Ovary (tissue), 9 donors: ENCODE measurements around the gene PDE6D. TPM values are rescaled to one million over a fixed set of nuclear protein-coding genes. Genes with fewer than 3 reads are reported as not detected.
A peak's percentile ranks its signal among the peaks of the same experiment; 100 is the strongest.

Experiments used
- DNase-seq, 5 donors: peaks; one replicate each; pipeline ENCODE4 v3.0.0-alpha.2; 2019 to 2020
- H3K27ac ChIP-seq, 2 donors: fragments of 200-600 bp; one replicate each; pipeline versions ENCODE4 v1.5.1 to v1.8.0; 2019 to 2022
- H3K27me3 ChIP-seq: fragments of 200-600 bp; one replicate; pipeline ENCODE4 v1.8.0; 2022
- H3K36me3 ChIP-seq: fragments of 200-600 bp; sonication (generic); one replicate; pipeline ENCODE4 v1.5.1; 2019
- H3K4me1 ChIP-seq: one replicate; pipeline ENCODE4 v1.8.1; 2013; ENCODE audit warnings: mild to moderate bottlenecking, moderate library complexity; ENCODE audit not compliant: insufficient read depth
- H3K4me3 ChIP-seq: fragments of 200-600 bp; sonication (generic); one replicate; pipeline ENCODE4 v1.5.1; 2017
- H3K9me3 ChIP-seq, 2 donors: fragments of 200-600 bp in 1 of 2; sonication (generic) in 1 of 2; one replicate each; pipeline versions ENCODE4 v1.5.1 to v1.8.1; 2013 to 2019; ENCODE audit warnings: mild to moderate bottlenecking in 1 of 2, moderate library complexity in 1 of 2
- CTCF ChIP-seq, 3 donors: fragments of 450-650 bp in 2 of 3; fragments of 200-600 bp in 1 of 3; IDR thresholded peaks; one replicate each; pipeline versions ENCODE4 v1.5.1 to v1.8.0; 2016 to 2022; ENCODE audit warnings: antibody characterized with exemption in 3 of 3, mild to moderate bottlenecking in 1 of 3
- EP300 ChIP-seq: sonication (generic); formaldehyde crosslinking; IDR thresholded peaks from one replicate; pipeline ENCODE4 v1.6.1; 2017; ENCODE audit warnings: antibody characterized with exemption
- POLR2A ChIP-seq: fragments of 450-650 bp; IDR thresholded peaks from one replicate; pipeline ENCODE4 v1.6.1; 2017; ENCODE audit warnings: antibody characterized with exemption, mild to moderate bottlenecking, moderate library complexity
- WGBS, 3 donors: extraction: QIAGEN DNeasy Blood & Tissue Kit in 1 of 3; methylation state at CpG; one replicate each; pipeline versions ENCODE4 v1.1.5 to v1.1.7; 2013 to 2017; 5-methylcytosine and 5-hydroxymethylcytosine counted together
- intact Hi-C, 4 donors: fragments of 100-400 bp; cut with DNase I; formaldehyde crosslinking; loops; one replicate each; pipeline versions ENCODE4 v1.11.0 to v1.15.1; 2022 to 2023
- polyA plus RNA-seq, 2 donors: library from polyadenylated mRNA; stranded (reverse); fragments of 200-250 nt in 1 of 2; fragments of 350-450 nt in 1 of 2; fragmentation: Illumina TruSeq in 1 of 2; extraction: RNeasy Lipid Tissue Mini Kit (QIAGEN cat#74804) in 1 of 2; gene quantifications; one replicate each; pipeline ENCODE4 v1.2.3, GENCODE V29; 2013 to 2014
- total RNA-seq, 7 donors: library from RNA; depleted of rRNA in 2 of 7; stranded (reverse); fragments of >200 nt in 2 of 7; fragmentation: NEBNext Ultra II Directional in 3 of 7; extraction: Animal tissue kit (Norgen Biotek cat#: 25700) in 3 of 7; gene quantifications; one replicate each; pipeline versions ENCODE4 v1.1.0 to v1.2.4, GENCODE V29; 2016 to 2023
- donor health status: DM: no; HTN: no; CAD: no; lungs with moderate emphysema.
- donor health status: DM: no; HTN: no; CAD: no.
- donor health status: Bipolar disorder and iron deficiency.
- donor health status: DM: yes; HTN: yes; CAD: no.
- donor health status: DM: no; HTN: no; CAD: no.
- donor health status: DM: yes; HTN: yes; CAD: no.

Gene PDE6D
- total and polyA plus RNA-seq, 9 donors, result 13.7 to 32.9 (median 17.8) TPM

DNA sequence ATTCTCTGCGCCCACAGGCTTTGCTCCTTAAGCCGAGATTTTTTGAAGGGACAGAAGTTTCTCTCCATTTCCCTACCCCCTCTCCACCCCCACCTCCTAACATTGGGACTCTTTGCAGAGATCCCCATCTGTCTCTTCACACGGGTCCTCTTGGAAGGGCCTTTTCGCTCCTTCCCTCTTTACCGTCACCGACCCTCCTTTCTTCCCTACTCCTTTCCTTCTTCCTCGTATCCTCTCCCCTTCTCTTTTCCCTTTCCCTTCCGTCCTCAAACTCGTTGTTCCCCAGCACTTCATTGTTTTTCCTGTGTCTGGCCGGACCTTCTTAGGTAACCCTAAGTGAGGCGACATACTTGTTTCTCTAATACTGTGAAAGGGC is 5.8 kb upstream of the PDE6D start:
- no peaks in the 10 kb centered on the region for H3K27me3 ChIP-seq
- no peaks in the 10 kb centered on the region for H3K9me3 ChIP-seq
- H3K27ac ChIP-seq, result no peak overlapping the region
- 9 to 11% (median 10%) methylated on average over 11 of the region's 11 CpGs for WGBS, 3 donors
- H3K4me1 ChIP-seq, result peaks cover 8% of the 10 kb centered on the region
- intact Hi-C loops, result no loop called here
- no peaks in the 10 kb centered on the region for H3K36me3 ChIP-seq
- no peak for DNase-seq
- TF ChIP-seq CTCF (IDR thresholded peaks at IDR 0.05), result no peak
- no peak for TF ChIP-seq POLR2A
- no peak for TF ChIP-seq EP300
- peak overlapping the region; percentile 79 for H3K4me3 ChIP-seq

DNA sequence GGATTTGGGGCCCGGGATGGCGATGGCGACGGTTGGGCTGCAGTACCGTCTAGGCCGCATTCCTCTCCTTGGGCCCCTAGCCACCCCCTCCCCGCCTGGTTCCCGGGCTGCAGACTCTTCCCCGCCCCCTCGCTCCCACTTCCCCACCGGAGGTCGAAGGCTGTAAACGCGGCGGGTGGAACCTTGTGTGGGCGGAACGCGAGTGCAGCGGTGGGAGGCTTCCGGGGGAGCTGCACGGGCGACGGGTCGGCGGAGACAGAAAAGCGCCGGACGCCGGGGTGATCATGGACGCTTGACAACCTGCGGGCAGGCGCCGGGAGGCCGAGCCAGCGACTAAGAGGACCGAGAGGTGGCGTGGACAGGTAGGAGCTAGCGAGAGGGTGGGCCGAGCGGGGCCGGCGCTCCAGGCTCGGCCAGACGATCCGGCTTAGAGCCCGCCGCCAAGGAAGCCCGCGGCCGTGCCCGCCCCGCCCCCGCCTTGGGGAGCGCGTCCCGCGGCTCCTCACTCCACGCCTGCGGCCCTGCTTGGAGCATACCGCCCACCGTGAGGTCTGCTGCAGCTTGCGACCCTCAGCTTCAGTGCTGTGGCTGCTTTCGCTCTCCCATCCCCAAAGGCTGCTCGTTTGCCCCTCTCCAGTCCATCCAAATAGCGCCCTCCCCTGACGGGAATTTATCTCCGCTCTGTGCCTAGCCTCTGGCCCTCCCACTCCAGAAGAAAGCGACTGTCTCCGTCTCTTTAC is 5.3 kb upstream of the PDE6D start, which contains the start of gene COPS7B:
Gene COPS7B, plus strand, starts transcription at position 269 of the 740 bp plus-strand sequence. CDS start 2,126 bp downstream, outside the sequence.
- peak; percentile 66 to 85 (median 78) for DNase-seq
- no peaks in the 10 kb centered on the region for H3K27me3 ChIP-seq
- intact Hi-C loops, result no loop called here
- peak within 1 kb of the TSS in 1 of 2 donors; percentile 44 for H3K27ac ChIP-seq
- H3K9me3 ChIP-seq, result no peaks in the 10 kb centered on the region
- peak within 1 kb of the TSS; percentile 79 for H3K4me3 ChIP-seq
- H3K4me1 ChIP-seq, result peaks cover 8% of the 10 kb centered on the region
- H3K36me3 ChIP-seq, result no peaks in the 10 kb centered on the region
- WGBS, 3 donors, result 0 to 1% (median 1%) methylated on average over 57 to 69 of the region's 69 CpGs
- TF ChIP-seq CTCF (IDR thresholded peaks at IDR 0.05) (no peak), EP300 (no peak), POLR2A (no peak)

GRCh38 chr2:231785822-231786176 is 4.7 kb upstream of the PDE6D start:
- Histone ChIP-seq H3K27me3 (no peaks in the 10 kb centered on the region), H3K36me3 (no peaks in the 10 kb centered on the region), H3K4me3 (peak overlapping the region; percentile 79), H3K27ac (no peak overlapping the region), H3K9me3 (no peaks in the 10 kb centered on the region), H3K4me1 (peaks cover 8% of the 10 kb centered on the region)
- WGBS, 3 donors, result 31 to 34% (median 32%) methylated on average over 6 of the region's 6 CpGs
- DNase-seq, result no peak
- TF ChIP-seq CTCF (IDR thresholded peaks at IDR 0.05) (no peak), EP300 (no peak), POLR2A (no peak)
- intact Hi-C loops, result no loop called here

DNA sequence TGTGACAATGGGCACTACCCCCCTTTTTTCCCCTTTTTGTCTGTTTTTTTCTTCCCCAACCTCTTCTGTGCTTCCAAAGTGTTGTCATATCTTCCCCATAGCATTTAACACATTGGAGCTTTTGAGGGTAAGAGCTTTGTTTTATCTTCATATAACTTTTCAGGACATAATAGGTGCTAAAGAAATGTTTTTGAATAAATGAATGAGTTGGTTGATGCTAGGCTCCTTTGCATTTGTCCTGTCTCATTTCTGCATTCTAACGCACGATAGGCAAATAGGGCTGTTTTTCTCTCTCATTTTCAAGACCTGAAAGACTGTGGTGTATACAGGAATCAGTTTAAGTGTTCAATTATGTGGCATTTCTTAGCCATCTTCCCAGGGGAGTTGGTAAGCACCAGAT is 4.3 kb upstream of the PDE6D start:
- TF ChIP-seq CTCF (IDR thresholded peaks at IDR 0.05) (no peak), EP300 (no peak), POLR2A (no peak)
- 64 to 74% (median 72%) methylated on average over 2 of the region's 2 CpGs for WGBS, 3 donors
- intact Hi-C loops, result no loop called here

More for the DNA sequence above, 4.3 kb upstream of the PDE6D start:
- H3K27me3 ChIP-seq, result no peaks in the 10 kb centered on the region
- H3K4me3 ChIP-seq, result no peak overlapping the region
- no peaks in the 10 kb centered on the region for H3K9me3 ChIP-seq
- peaks cover 8% of the 10 kb centered on the region for H3K4me1 ChIP-seq
- H3K27ac ChIP-seq, result no peak overlapping the region
- H3K36me3 ChIP-seq, result no peaks in the 10 kb centered on the region
- DNase-seq, result no peak
